C4-2B (cell line): ENCODE data around the gene SLC25A33.

Experiments
- ZFX ChIP-seq: fragments of 450-650 bp; IDR thresholded peaks from 2 replicates; pipeline ENCODE4 v1.6.1; 2017
- TF ChIP-seq, protein P1 (sequence below): fragments of 450-650 bp; conservative IDR thresholded peaks from 2 replicates; pipeline ENCODE4 v1.5.1; 2017; ENCODE audit warnings: mild to moderate bottlenecking

- TF ChIP-seq, protein P1, sequence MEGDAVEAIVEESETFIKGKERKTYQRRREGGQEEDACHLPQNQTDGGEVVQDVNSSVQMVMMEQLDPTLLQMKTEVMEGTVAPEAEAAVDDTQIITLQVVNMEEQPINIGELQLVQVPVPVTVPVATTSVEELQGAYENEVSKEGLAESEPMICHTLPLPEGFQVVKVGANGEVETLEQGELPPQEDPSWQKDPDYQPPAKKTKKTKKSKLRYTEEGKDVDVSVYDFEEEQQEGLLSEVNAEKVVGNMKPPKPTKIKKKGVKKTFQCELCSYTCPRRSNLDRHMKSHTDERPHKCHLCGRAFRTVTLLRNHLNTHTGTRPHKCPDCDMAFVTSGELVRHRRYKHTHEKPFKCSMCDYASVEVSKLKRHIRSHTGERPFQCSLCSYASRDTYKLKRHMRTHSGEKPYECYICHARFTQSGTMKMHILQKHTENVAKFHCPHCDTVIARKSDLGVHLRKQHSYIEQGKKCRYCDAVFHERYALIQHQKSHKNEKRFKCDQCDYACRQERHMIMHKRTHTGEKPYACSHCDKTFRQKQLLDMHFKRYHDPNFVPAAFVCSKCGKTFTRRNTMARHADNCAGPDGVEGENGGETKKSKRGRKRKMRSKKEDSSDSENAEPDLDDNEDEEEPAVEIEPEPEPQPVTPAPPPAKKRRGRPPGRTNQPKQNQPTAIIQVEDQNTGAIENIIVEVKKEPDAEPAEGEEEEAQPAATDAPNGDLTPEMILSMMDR: no peak
- no peak for TF ChIP-seq ZFX
These were observed 20.7 kb upstream of the SLC25A33 start for GRCh38 chr1:9518454-9518998.
